HUES6 (cell line): Measurements from ENCODE around the gene TGFBR3.

ENCODE experiments used
- H3K27ac ChIP-seq: 2 replicates; pipeline ENCODE4 v1.7.0; 2013; ENCODE audit warnings: low read depth, mild to moderate bottlenecking, low read length, inconsistent platforms
- H3K27me3 ChIP-seq: 2 replicates; pipeline ENCODE4 v1.6.1; 2013; ENCODE audit warnings: low read length; ENCODE audit not compliant: control insufficient read depth, insufficient read depth
- H3K36me3 ChIP-seq: 2 replicates; pipeline ENCODE4 v1.6.1; 2013; ENCODE audit warnings: low read length; ENCODE audit not compliant: control insufficient read depth, insufficient read depth
- H3K4me1 ChIP-seq: 2 replicates; pipeline ENCODE4 v1.6.1; 2013; ENCODE audit warnings: low read length; ENCODE audit not compliant: control insufficient read depth, insufficient read depth
- H3K4me3 ChIP-seq: 2 replicates; pipeline ENCODE4 v1.5.1; 2013; ENCODE audit warnings: low read depth, low read length
- H3K9ac ChIP-seq: one replicate; pipeline ENCODE4 v1.6.1; 2013; ENCODE audit warnings: mild to moderate bottlenecking, low read length
- H3K9me3 ChIP-seq: 2 replicates; pipeline ENCODE4 v1.6.1; 2013; ENCODE audit warnings: low read depth, low read length; ENCODE audit not compliant: control insufficient read depth, insufficient read depth

The TGFBR3 gene

DNA sequence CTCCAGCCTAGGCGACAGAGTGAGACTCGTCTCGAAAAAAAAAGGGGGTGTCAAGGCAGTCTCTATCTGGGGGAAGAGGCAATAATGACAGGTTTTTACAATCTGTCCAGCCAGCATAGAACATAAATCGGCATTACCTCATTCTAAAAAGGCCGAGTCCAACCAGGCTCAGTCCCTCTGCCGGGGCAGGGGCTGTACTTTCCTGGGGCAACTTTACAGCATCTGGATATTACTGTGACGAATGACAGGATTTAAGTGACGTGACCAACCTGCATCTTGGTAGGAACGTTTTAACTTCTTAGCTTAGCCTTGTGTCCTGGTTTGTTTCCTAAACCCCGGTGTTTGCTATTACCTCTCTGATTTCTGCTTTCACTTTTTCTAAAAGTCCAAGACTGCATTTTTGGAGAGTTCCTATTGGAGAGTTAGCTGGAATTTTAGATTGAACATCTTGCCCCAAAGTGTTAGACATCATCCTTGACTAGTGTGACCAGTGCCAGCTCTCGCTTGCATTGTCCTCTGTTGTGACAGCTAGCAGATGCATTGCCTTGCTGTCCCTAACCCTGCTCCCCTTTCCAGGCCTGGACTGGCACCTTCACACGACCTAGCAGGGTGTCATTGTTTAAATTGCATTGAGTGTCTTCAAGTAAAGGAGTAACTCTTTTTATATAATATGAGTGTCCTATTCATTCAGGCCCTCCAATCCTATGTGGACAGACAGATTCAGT lies 96.5 kb downstream of the TGFBR3 start:
- Histone ChIP-seq H3K27ac (no peak overlapping the region), H3K9ac (no peak overlapping the region), H3K36me3 (no peaks in the 10 kb centered on the region), H3K9me3 (peaks cover under 1% of the 10 kb centered on the region; the same call in 1 of the 2 replicates), H3K27me3 (no peaks in the 10 kb centered on the region), H3K4me3 (no peak overlapping the region), H3K4me1 (peaks cover 26% of the 10 kb centered on the region)

DNA sequence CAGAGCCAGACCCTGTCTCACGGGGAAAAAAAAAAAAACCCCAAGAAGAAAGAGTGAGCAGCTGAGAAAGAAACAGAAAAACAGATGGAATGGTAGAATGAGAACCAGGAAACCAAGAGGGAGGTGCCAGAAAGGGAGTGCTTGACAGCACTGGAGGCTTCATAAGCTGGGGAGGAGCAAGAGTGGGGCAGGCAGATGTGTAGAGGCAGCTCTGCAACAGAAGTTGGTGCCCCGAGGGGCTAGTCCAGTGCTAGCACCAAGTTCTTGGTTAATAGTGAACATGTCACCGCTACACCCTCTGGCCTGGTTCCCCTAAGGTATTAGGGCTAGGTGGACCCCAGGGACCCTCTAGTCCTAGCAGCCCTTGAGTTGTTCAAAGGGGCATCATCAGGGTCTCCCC lies 98.0 kb downstream of the TGFBR3 start:
- H3K27ac ChIP-seq = no peak overlapping the region
- H3K27me3 ChIP-seq = no peaks in the 10 kb centered on the region
- H3K9ac ChIP-seq = no peak overlapping the region
- no peaks in the 10 kb centered on the region for H3K9me3 ChIP-seq
- no peak overlapping the region for H3K4me3 ChIP-seq
- H3K36me3 ChIP-seq = no peaks in the 10 kb centered on the region
- peaks cover 23% of the 10 kb centered on the region for H3K4me1 ChIP-seq

DNA sequence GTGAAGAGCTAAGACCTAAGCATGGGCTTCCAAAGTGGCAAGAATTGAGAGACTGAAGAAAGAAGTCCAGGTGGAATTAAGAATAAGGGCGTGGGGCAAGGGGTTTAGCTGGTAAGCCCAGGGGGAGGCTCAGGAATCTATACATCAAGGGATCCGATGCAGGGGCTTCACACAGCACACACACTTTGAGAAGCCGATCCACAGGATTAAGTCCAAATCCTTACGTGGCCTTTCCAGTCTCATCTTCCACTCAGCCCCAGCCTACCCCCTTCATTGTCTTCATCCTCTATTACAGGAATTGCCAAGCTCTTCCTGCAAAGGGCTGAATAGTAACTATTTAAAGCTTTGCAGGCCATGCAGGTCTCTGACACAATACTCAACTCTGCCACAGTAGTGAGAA lies 101.3 kb downstream of the TGFBR3 start:
- Histone ChIP-seq H3K27me3 (no peaks in the 10 kb centered on the region), H3K4me3 (no peak overlapping the region), H3K9me3 (no peaks in the 10 kb centered on the region), H3K27ac (no peak overlapping the region), H3K36me3 (no peaks in the 10 kb centered on the region), H3K9ac (no peak overlapping the region), H3K4me1 (peaks cover 3% of the 10 kb centered on the region; the same call in 1 of the 2 replicates)

DNA sequence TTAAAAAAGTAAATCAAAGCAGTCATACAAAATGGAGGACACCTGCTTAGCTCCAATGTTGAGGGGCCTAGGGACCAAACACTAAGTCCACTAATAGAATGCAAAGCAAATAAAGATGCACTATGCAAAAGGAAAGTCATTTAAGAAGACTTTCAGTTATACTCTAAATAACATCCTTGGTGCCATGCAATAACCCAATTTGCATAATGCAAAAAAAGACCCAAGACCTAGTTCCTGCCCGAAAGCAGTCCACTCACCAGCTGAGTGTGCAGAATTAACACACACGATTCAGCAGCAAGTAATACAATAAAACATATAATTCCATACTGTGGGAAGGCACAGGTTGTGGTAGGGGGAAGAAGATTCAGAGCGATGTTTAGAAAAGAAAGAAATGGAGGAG lies 101.8 kb downstream of the TGFBR3 start:
- H3K4me1 ChIP-seq = peaks cover 7% of the 10 kb centered on the region
- no peaks in the 10 kb centered on the region for H3K9me3 ChIP-seq
- H3K9ac ChIP-seq = no peak overlapping the region
- no peak overlapping the region for H3K4me3 ChIP-seq
- H3K27ac ChIP-seq = no peak overlapping the region
- H3K36me3 ChIP-seq = no peaks in the 10 kb centered on the region
- no peaks in the 10 kb centered on the region for H3K27me3 ChIP-seq

DNA sequence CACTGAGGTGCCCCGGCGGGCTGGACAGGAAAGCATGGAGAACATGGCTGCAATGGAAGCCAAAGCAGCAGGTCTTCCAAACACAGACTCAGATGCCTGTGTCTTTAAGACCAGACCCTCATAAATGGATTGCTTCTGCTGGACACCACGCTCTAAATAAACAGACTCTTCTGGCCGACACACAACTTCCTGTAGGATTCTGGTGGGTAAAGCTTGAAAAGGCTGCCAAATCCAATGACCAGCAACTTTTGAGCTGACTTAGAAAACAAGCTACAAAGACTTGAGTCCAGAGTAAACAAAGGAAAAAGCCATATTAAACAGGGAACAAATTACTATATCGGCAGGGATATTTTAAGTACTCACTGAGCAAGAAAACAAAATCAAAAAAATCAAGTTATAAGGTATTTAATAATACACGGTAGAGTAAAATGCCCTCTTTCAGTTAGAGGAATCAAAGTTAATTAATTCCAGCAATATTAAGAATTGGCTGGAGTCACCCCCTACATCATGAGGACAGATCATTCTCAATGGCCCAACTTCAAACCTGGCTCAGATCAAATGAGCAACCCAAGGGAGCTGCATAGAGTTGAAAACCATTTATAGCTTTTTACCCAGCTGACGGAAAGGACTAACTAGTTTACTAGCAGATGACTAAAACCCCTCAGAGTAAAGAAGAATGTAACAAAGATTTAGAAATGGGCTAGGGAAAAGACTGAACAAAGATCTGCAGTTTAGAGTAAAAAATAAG lies 102.4 kb downstream of the TGFBR3 start:
- Histone ChIP-seq H3K9me3 (no peaks in the 10 kb centered on the region), H3K4me3 (no peak overlapping the region), H3K9ac (no peak overlapping the region), H3K27ac (no peak overlapping the region), H3K36me3 (no peaks in the 10 kb centered on the region), H3K27me3 (no peaks in the 10 kb centered on the region), H3K4me1 (peaks cover 13% of the 10 kb centered on the region)

DNA sequence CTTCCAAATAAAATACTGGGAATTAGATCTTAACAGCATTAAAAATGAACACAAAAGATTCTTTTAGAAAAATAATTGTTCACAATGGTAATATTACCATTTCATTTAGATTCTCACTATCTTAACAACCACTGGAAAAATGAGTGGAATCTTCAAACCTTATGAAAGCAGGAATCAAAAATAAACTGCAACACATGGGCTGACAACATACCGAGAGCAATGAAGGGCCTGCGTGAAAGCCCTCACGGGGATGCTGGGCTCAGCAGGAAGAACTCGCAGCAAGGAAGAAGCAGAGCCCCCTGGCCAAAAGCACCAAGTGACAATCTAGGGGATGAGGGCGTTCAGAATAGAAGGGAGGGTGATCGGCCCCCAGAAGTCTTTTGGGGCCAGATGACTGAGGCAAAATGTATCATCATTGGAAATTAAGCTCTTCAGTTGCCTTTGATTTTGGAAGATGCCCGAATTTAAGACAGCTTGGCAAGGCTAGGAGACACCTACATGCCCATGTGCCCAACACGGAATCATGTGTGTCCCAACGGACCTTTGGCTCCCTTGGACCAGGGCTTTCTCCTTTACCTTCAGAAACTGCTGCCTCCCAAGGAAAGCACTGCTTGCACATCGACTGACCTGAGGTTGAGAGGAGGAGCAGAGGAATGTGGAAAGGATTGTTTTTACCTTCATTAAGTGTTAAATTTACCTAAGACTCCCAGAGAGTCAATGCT lies 103.9 kb downstream of the TGFBR3 start:
- H3K9ac ChIP-seq = no peak overlapping the region
- H3K4me3 ChIP-seq = no peak overlapping the region
- no peaks in the 10 kb centered on the region for H3K36me3 ChIP-seq
- H3K4me1 ChIP-seq = peaks cover 14% of the 10 kb centered on the region
- no peaks in the 10 kb centered on the region for H3K27me3 ChIP-seq
- H3K9me3 ChIP-seq = no peaks in the 10 kb centered on the region
- H3K27ac ChIP-seq = no peak overlapping the region

DNA sequence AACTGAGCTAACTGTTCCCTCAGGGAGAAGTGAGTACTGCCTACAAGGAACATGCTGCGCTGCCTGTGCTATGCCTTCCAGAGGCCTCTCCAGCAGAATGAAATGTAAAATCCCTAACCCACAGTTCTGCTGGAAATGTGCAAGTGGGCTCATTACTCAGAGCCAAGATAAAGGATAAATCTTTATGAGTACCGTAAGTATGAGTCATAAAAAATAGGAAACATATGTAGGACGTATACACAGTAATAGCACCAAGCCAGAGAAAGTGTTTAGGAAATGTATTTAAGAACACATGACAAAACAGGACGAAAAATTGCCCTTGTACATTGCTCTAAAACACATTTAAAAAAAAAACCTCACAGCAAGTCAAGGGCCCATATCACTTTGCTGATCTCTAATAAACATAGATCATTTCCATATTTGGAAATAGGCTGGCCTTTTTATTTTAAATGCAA lies 104.6 kb downstream of the TGFBR3 start:
- Histone ChIP-seq H3K4me3 (no peak overlapping the region), H3K27ac (no peak overlapping the region), H3K27me3 (no peaks in the 10 kb centered on the region), H3K4me1 (peaks cover 14% of the 10 kb centered on the region), H3K36me3 (no peaks in the 10 kb centered on the region), H3K9ac (no peak overlapping the region), H3K9me3 (no peaks in the 10 kb centered on the region)

DNA sequence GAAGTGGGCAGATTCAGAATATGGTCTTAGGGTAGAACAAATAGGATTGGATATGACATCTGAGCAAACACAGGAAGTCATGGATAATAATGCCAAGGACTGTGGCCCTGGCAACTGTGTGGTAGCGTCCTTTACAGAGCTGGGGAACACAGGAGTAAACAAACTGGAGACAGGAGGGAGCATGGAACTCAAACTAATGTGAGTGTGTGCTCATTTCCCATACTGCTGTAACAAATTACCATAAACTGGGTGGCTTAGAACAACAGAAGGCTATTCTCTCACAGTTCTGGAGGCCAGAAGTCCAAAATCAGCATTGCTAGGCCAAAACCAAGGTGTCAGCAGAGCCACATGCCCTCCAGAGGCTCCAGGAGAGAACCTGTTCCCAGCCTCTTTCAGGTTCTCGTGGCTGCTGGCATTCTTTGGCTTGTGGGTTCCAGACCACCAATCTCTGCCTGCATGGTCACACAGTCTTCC lies 106.4 kb downstream of the TGFBR3 start:
- H3K27ac ChIP-seq = no peak overlapping the region

DNA sequence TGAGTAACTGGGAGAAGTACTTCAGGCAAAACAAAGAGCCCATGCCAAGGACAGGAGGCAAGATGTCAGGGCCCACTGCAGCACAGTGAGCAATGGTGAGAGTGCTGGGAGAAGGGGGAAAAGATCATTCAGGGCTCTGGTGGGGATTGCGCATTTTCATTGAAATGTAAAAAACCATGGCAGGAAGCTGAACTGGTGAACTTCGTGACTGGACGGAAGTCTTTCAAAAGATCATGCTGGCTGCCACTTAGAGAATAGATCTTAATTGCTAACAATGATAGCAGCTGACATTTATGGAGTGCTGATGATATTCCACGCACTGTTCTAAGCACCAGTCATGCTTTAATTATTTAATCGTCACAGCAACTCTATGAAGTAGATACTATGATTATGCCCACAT lies 107.0 kb downstream of the TGFBR3 start:
- H3K4me3 ChIP-seq = no peak overlapping the region
- peaks cover 14% of the 10 kb centered on the region for H3K4me1 ChIP-seq
- H3K9me3 ChIP-seq = no peaks in the 10 kb centered on the region
- no peak overlapping the region for H3K27ac ChIP-seq
- H3K9ac ChIP-seq = no peak overlapping the region
- no peaks in the 10 kb centered on the region for H3K27me3 ChIP-seq
- no peaks in the 10 kb centered on the region for H3K36me3 ChIP-seq

More for the DNA sequence above, 106.4 kb downstream of the TGFBR3 start:
- no peak overlapping the region for H3K4me3 ChIP-seq
- no peaks in the 10 kb centered on the region for H3K36me3 ChIP-seq
- no peaks in the 10 kb centered on the region for H3K9me3 ChIP-seq
- peaks cover 14% of the 10 kb centered on the region for H3K4me1 ChIP-seq
- no peaks in the 10 kb centered on the region for H3K27me3 ChIP-seq
- H3K9ac ChIP-seq = no peak overlapping the region

DNA sequence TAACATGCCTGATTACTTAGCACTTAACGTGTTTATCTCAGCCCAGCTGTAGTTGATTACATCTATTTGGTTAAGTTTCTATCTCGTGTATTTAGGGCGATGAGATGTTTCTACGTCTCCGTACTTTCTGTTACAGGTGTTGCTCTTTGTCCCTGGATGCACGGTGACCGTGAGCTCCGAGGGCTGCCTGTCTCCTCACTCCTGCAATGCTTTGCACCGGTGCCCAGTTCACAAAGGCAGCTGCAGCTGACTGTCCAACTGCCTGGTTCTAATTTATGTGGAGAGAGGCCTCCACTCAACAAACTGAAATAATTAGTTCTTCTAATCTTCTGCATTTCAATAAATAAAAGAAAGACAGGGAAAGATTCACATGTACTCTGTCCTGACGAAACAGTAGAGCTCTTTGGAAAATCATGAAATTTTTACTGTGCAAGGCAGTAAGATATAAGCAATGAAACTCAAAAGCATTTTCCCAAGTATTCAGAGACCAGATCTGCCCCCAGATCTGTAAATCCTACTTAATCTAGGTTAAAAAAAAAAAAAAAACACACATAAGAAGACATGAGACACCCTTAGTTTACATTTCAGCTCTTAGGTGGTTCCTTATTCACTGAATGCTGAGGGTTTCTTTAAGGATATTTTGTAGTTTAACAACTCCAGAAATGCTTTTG lies 108.2 kb downstream of the TGFBR3 start:
- no peak overlapping the region for H3K4me3 ChIP-seq
- H3K9me3 ChIP-seq = no peaks in the 10 kb centered on the region
- no peaks in the 10 kb centered on the region for H3K27me3 ChIP-seq
- peaks cover 14% of the 10 kb centered on the region for H3K4me1 ChIP-seq
- H3K9ac ChIP-seq = no peak overlapping the region
- no peaks in the 10 kb centered on the region for H3K36me3 ChIP-seq
- no peak overlapping the region for H3K27ac ChIP-seq
